Activated naive CD4-positive, alpha-beta T cell treated with anti-CD3 and anti-CD28 coated beads, Interleukin-2, amount 50 U/mL, for 72 hours (primary cell): Measurements from ENCODE around the gene FANCB. TPM values are rescaled to one million over a fixed set of nuclear protein-coding genes. Genes with fewer than 3 reads are reported as not detected.

ENCODE experiments used
- ATAC-seq, 2 donors: fragments of 150-1000 bp; cut with Tn5 transposase; 2 replicates each; pipeline ENCODE4 v1.10.0; 2021; ENCODE audit warnings: mild to moderate bottlenecking in 2 of 2, moderate library complexity in 2 of 2
- DNase-seq, 2 donors: peaks; one replicate each; pipeline ENCODE4 v3.0.0; 2021 to 2022; ENCODE audit warnings: low spot score in 2 of 2
- H3K27ac Mint-ChIP-seq, 2 donors: one replicate each; pipeline ENCODE4 v1.8.0; 2022; ENCODE audit warnings: mild to moderate bottlenecking in 2 of 2, mixed read lengths in 2 of 2
- H3K36me3 Mint-ChIP-seq, 2 donors: one replicate each; pipeline ENCODE4 v1.8.0; 2022; ENCODE audit warnings: mixed read lengths in 2 of 2
- H3K9me3 Mint-ChIP-seq, 2 donors: one replicate each; pipeline ENCODE4 v1.8.0; 2022; ENCODE audit warnings: mixed read lengths in 2 of 2
- total RNA-seq, 2 donors: library from RNA; stranded (reverse); gene quantifications; one replicate each; pipeline ENCODE4 v1.2.3, GENCODE V29; 2022

Gene FANCB
- total RNA-seq, 2 donors from 2014 or later: 20.9 to 21.8 TPM

DNA sequence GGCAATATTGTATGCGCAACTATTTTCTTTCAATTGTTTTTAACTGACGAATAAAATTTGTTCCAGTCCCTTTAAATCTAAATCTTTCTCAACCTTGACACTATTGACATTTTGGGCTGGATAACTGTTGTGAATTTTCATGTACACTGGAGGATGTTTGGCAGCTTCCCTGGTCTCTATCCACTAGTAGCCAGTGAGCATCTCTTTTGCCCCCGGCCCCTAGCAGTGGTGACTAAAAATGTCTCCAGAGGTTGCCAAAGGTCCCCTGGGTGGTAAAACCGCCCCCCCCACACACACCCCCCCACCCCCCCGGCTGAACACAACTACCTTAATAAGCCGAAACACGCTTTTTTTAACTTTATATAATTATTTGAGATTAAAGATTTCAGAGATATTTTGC lies 514 bp downstream of the FANCB start:
- no peak for ATAC-seq
- Mint-ChIP-seq H3K9me3 (peaks cover 0 to 3% of the 10 kb centered on the region in 2 donors), H3K36me3 (peaks cover 10 to 31% of the 10 kb centered on the region in 2 donors), H3K27ac (peak overlapping the region; percentile 91 to 95)
- no peak for DNase-seq

DNA sequence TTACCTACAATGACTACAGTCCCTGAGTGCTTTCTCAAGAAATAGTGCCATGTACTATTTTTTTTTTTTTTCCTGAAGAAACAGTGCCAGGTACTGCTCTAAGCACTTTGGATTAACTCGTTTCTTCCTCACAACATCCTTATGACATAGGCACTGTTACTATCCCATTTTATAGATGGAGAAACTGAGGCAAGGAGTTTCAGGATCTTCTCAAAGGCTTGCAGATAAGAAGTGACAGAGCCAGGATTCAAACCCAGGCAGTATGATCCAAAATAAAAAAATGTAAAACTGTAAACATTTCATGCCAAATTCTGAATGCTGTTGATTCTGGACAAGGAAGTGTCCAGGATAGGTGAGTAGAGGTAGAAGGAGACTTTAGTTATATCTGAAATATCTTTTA lies 1.1 kb downstream of the FANCB start:
- Mint-ChIP-seq H3K27ac (peak overlapping the region in 1 of 2 donors; percentile 91), H3K9me3 (peaks cover 0 to 1% of the 10 kb centered on the region in 2 donors), H3K36me3 (peaks cover 15 to 33% of the 10 kb centered on the region in 2 donors)
- no peak for ATAC-seq
- DNase-seq: no peak

DNA sequence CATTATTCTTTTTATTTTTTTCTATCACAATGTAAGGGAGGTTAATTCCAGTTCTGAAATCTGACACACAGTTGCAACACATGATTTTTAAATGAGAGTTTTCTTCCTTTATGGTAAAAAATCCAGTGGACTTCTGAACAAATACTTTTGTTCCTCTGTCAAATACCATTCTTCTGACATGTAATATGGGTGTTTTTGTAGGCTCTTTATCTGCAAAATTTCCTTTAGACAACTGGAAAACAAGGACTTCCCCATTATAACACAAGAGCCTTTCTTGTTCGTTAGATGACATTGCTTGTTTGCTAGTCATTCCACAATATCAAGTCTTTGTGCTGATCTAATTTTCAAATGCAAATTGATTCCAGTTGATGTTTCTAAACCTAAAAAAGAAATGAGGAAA lies 7.7 kb downstream of the FANCB start:
- Mint-ChIP-seq H3K9me3 (no peaks in the 10 kb centered on the region), H3K36me3 (peaks cover 15 to 23% of the 10 kb centered on the region in 2 donors), H3K27ac (no peak overlapping the region)
- ATAC-seq (no peak), DNase-seq (no peak)

DNA sequence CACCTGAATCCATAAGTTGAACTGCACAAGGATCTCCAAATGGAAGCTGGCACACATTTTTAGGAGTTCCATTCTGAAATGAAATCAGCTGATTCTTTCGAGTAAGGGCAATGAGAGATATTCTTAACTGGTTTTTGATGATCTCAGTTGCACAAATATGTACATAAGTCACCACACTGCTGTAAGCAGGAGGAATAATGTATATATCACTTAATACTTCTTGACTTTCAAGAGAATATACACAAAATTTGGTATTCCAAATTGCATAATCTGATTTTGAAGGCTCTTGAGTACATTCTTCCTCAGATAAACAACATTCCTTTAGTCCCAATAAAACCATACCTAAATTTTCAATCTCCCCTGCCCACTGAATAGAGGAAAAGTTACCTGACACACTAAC lies 8.2 kb downstream of the FANCB start:
- ATAC-seq: no peak
- H3K9me3 Mint-ChIP-seq: no peaks in the 10 kb centered on the region
- no peak overlapping the region for H3K27ac Mint-ChIP-seq
- peaks cover 15 to 23% of the 10 kb centered on the region in 2 donors for H3K36me3 Mint-ChIP-seq
- no peak for DNase-seq

DNA sequence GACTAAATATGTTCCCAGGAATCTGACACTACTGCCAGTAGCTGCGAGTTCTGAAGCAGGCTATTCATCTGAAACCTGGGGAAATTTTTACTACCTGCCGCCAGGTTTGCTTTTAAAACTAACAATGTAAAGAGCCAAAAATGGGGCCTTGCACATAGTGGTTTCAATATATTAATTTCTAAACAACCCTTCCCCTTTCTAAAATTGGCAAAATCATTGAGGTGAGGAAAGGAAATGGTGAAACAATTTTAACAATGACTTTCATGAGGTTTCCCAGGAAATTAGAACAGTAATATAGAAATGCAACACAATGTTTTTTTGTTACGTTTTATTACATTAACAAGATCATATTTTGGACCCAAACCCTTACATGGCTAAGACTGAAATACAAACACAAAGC lies 21.3 kb downstream of the FANCB start:
- no peak for DNase-seq
- ATAC-seq: no peak
- Mint-ChIP-seq H3K9me3 (no peaks in the 10 kb centered on the region), H3K27ac (no peak overlapping the region), H3K36me3 (peaks cover 0 to 10% of the 10 kb centered on the region in 2 donors)

DNA sequence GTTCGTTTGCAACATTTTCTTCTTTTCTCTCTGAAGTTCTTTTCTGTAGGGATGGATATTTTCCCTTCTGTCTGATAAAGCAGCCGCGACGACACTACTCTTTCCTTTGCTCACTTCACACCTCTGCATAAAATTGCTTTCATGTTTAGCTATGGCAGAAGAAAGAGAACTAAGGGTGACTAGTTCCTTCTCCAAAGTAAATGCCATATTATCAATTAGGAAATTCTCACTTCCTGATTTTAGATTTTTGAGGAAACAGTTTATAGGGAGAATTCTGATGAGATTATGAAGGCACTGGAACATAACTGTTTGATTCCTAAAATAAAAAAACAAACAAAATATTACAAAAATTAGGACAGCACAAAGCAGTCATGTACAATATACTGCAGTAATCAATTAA lies 29.2 kb downstream of the FANCB start:
- Mint-ChIP-seq H3K36me3 (peaks cover 0 to 12% of the 10 kb centered on the region in 2 donors), H3K9me3 (no peaks in the 10 kb centered on the region), H3K27ac (no peak overlapping the region)
- ATAC-seq (no peak), DNase-seq (no peak)

DNA sequence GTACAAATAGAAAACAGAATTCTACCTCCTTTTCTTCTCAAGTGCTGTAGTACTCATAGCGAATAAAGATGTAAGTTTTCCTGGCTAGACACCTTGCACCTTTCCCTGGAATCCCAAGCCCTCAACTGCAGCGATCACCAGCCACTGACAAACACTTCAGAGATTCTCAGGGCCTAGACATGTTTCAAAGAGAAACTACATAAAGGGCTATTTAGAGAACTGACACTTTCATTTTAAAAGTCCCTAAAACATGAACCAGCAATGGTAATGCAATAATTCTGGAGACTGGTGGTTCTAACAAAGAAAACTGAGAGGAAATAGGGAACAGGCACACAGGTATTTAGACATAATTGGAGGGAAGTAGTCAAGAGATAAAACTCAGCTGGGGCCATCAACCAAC lies 35.7 kb downstream of the FANCB start:
- ATAC-seq: no peak
- no peak overlapping the region for H3K27ac Mint-ChIP-seq
- H3K9me3 Mint-ChIP-seq: no peaks in the 10 kb centered on the region
- DNase-seq: no peak
- peaks cover 8 to 38% of the 10 kb centered on the region in 2 donors for H3K36me3 Mint-ChIP-seq

DNA sequence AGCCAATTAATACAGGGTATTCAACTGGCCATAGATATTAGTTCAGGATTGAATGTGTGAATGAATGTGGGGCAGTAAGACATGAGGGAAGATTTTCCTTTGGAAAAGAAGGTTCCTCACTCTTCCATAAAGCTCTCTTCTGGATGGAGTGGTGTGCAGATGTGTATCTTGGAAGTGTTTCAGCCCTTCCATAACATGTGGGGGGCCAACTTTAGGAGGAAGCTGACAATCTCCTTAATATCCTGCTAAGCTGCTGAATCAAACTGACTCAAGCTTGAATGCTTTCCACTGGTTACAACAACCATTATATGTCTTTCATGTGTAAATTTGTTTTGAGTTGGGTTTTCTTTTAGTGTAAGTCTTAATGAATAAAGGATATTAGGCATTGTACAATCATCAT lies 40.3 kb downstream of the FANCB start:
- Mint-ChIP-seq H3K9me3 (peaks cover 0 to 3% of the 10 kb centered on the region in 2 donors), H3K36me3 (peaks cover 15 to 47% of the 10 kb centered on the region in 2 donors), H3K27ac (no peak overlapping the region)
- no peak for DNase-seq
- ATAC-seq: no peak

DNA sequence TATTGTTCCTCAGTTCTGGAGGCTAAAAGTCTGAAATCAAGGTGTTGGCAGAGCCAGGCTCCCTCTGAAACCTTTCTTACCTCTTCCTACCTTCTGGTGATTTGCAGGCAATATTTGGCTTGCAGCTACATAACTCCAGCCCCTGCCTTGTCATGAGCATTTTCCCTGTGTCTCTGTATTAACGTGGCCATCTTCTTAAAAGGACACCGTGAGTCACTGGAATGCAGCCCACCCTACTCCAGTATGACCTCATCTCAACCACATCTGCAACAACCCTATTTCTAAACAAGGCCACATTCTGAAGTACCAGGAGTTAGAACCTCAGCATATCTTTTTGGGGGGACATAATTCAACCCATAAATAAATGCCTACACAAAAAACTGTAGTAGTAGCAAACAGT lies 40.7 kb downstream of the FANCB start:
- Mint-ChIP-seq H3K27ac (no peak overlapping the region), H3K36me3 (peaks cover 15 to 47% of the 10 kb centered on the region in 2 donors), H3K9me3 (peaks cover 0 to 3% of the 10 kb centered on the region in 2 donors)
- ATAC-seq (no peak), DNase-seq (no peak)

DNA sequence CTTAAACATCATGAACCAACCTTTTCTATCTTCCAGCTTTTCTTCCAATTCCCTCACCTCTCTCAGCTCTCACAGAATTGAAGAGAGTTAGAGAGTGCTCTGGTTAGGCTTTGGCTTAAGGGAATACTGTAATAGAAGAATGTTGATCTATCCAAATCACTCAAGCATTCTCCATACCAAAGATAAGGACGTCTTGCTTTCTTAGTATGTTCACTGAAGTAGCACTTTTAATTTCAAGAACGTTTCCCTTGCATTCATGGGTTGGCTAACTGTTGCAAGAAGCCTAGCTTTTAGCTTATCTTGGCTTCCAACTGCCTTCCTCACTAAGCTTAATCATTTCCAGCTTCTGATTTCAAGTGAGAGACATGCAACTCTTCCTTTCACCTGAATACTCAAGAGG lies 43.2 kb downstream of the FANCB start:
- Mint-ChIP-seq H3K9me3 (peaks cover 0 to 3% of the 10 kb centered on the region in 2 donors), H3K27ac (no peak overlapping the region), H3K36me3 (peaks cover 7 to 30% of the 10 kb centered on the region in 2 donors)
- DNase-seq: no peak
- ATAC-seq: no peak

DNA sequence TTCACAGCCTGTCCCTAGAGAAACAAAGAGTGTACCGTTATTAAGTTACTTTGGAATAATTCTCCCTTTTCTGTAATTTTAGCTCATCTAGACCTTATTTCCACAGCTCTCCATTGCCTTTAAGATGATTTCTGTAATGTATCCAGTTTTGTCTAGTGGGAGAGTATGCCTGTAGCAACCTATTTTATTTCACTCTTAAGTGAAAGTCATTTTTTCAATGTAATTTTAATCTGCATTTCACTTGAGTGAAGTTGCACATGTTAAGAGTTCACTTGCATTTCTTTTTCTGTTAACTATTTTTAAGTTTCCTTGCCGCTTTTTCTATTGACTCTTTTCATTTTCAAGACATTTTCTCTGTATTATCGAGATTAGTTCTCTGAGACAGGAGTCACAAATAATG lies 46.5 kb downstream of the FANCB start:
- H3K9me3 Mint-ChIP-seq: peaks cover 0 to 3% of the 10 kb centered on the region in 2 donors
- no peak overlapping the region for H3K27ac Mint-ChIP-seq
- no peak for ATAC-seq
- no peak for DNase-seq
- peaks cover 7 to 14% of the 10 kb centered on the region in 2 donors for H3K36me3 Mint-ChIP-seq

DNA sequence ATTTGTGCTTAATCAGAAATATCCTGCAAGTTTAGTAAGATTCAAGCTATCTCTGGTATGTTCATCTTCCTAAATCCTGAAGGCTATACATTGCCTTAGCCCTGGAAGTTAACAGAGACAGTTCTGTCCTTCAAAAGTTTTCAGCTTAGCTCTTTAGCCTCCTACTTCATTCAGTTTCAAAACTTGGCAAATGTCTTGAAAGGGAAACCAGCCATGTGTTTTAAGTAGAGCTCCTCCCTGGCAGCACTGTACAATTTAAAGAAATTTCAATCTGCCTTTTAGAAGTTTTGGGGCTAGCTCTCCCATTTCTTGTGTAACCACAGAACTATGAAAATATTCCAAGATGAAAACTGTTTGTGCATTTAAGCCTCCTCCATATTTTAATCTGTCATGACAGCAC lies 47.0 kb downstream of the FANCB start:
- ATAC-seq (no peak), DNase-seq (no peak)
- no peak overlapping the region for H3K27ac Mint-ChIP-seq
- peaks cover 0 to 3% of the 10 kb centered on the region in 2 donors for H3K9me3 Mint-ChIP-seq
- peaks cover 7 to 11% of the 10 kb centered on the region in 2 donors for H3K36me3 Mint-ChIP-seq

DNA sequence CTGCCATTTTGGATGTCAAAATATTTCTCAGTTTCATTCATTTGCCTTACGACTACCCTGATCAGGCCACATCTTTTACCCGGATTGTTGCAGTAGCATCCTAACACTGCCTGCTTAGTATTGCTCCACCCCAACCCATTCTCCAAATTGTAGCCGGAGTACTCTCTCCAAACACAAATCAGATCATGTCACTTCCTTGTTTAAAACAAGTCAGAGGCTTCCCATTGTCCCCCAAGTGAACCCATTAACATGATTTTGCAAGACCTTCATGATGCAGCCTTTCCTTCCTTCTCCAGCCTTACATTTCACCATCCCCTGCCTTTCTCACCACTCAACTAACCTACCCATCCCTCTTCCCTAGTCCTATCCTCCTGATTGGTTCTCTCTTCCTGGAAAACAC lies 53.1 kb downstream of the FANCB start:
- ATAC-seq (no peak), DNase-seq (no peak)
- Mint-ChIP-seq H3K27ac (no peak overlapping the region), H3K9me3 (peaks cover 6 to 10% of the 10 kb centered on the region in 2 donors), H3K36me3 (peaks cover 0 to 7% of the 10 kb centered on the region in 2 donors)

DNA sequence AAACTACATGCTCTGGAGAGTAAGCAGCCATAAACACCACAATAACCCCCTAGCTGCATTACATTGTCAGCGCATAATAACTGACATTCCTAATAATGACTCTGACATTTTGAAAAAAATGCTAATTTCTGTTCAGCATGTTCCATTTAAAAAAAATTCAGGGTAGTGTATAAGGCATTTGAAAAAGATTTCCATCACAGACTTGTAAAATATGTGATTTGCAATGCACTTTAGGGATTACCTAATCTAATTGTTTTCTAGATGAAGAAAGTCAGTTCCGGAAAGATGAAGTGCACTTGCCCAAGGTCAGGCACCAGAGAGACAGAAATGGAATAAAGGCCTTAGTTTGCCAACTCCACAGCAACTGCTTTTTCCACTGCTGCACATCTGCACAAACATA lies 55.3 kb downstream of the FANCB start:
- H3K27ac Mint-ChIP-seq: no peak overlapping the region
- no peak for DNase-seq
- H3K9me3 Mint-ChIP-seq: peaks cover 6 to 10% of the 10 kb centered on the region in 2 donors
- peaks cover 0 to 7% of the 10 kb centered on the region in 2 donors for H3K36me3 Mint-ChIP-seq
- ATAC-seq: no peak

DNA sequence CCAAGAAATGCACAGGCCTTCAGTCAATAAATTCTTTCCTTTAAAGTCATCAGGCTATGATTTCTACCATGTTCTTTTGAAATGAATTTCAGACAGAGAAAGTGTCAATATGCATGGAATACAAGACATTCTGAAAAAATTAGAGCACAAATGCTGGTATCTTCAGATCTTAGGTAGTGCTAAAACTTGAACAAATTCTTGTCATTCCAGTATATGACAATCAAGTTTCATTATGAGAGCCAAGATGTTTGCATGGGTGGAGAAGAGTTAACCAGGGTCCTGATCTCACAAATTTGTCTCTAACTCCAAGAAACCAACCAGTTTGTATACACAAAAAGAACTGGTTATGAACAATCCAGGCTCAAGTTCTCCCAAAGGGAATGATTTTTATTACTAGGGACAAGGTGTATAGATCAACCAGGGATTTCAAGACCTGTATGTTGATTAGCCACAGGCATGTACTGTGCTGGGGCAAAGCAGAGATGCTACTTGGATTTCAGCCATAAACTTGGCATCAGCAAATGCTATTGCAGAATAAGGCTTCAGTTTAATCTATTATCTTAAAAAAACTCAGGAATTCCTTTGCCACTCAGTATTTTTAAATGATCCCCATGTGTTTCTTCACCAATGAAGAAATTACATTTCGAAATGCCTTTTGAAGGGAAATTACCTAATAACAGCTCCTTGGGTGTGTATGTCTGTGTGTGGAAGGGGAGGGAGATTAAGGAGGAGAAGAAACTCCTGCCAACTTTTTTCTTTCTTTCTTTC lies 69.7 kb downstream of the FANCB start:
- H3K27ac Mint-ChIP-seq: no peak overlapping the region
- peaks cover 9 to 33% of the 10 kb centered on the region in 2 donors for H3K9me3 Mint-ChIP-seq
- DNase-seq (no peak), ATAC-seq (peak in 1 of 2 donors; percentile 59)
- H3K36me3 Mint-ChIP-seq: peaks cover 12 to 49% of the 10 kb centered on the region in 2 donors

DNA sequence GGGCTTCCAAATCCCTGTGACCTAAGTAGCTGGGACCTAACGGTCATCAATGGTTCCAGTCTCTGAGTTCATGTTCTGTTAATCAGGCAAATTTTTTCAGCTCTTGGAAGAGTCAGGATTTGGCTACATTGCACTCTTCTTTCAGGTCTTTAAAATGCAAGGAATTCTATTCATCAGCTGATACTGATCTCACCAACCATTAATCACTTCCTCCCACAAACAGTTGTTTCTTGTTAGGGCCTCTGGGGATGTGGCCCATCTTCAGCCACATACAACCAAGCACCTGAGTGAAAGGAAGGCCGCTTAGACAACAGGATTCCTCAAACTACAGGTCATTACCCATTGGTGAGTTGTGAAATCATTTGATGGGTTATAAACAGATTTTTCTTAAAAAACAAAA lies 71.7 kb downstream of the FANCB start:
- DNase-seq (no peak), ATAC-seq (no peak)
- peaks cover 11 to 42% of the 10 kb centered on the region in 2 donors for H3K36me3 Mint-ChIP-seq
- H3K9me3 Mint-ChIP-seq: peaks cover 9 to 31% of the 10 kb centered on the region in 2 donors
- no peak overlapping the region for H3K27ac Mint-ChIP-seq

DNA sequence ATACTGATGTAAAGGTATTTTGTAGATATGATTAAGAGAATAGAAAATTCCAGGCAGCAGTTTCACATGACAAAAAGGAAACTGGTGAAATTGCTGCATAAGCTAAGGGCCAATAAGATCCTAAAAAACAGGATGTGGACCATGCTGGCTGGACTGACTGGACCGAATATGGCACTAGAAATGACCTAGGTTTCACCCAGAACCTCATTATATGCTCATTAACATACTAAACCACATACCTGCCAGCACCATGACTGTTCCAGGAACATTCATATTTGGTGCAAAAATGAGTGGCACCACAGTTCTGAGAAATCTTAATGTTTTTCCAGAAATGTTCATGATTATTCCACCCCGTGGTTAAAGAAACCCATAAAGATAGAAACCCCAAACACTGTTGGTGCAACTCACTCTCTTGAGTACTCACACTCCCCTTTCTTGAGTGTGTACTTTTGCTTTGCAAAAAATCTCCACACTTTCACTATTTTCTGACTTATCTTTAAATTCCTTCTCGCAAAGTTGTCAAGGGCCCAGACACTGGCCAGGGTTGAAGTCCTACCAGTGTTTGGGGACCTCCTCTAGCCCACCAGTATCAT lies 74.0 kb downstream of the FANCB start:
- Mint-ChIP-seq H3K9me3 (peaks cover 0 to 26% of the 10 kb centered on the region in 2 donors), H3K27ac (peak overlapping the region; percentile 59 to 77), H3K36me3 (peaks cover 3 to 38% of the 10 kb centered on the region in 2 donors)
- ATAC-seq (peak; percentile 88 to 91), DNase-seq (no peak)
